ENCODE measurements around the gene GIPR.
"Not testable (repeated sequence)": the region's sequence is repeated elsewhere in the genome, so short reads cannot be mapped to it uniquely, and the experiment has no call there.

The GIPR gene

DNA sequence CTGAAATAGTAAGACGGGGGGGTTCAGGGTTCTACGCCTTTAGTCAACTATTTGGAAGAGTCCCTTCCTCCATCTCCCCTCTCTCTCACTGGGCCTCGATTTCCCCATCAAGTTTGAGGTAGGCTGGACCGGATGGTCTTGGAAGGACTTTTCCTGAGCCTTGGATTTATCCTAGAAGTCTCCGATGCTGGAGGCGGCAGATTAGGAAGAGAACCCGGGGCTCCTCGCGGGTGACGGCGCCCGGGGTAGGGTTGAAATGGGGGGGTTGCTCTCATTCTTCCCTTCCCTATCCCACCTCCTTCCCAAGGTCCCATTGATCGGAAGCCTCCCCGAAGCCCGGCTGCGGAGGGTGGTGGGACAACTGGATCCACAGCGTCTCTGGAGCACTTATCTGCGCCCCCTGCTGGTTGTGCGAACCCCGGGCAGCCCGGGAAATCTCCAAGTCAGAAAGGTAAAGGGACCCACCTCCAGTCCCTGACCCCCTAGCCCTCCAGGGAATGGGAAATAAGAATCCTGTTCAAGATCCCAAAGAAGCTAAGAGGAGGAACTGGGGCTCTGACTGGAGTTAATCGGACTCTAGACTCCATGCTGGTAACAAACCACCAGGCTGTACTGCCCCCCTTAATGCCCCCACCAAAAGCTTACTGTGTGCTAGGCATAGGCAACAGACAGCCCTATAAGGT lies 25.2 kb downstream of the GIPR start:
- peak overlapping the region; percentile 98 for H3K4me3 Mint-ChIP-seq
- peaks cover 25% of the 10 kb centered on the region for H3K4me1 Mint-ChIP-seq (ENCODE audit: low read depth)
- H3K27me3 Mint-ChIP-seq, result no peaks in the 10 kb centered on the region
- H3K36me3 Mint-ChIP-seq, result peaks cover 8% of the 10 kb centered on the region
- peak overlapping the region; percentile 99 for H3K27ac Mint-ChIP-seq
- no peaks in the 10 kb centered on the region for H3K9me3 Mint-ChIP-seq (ENCODE audit: low read depth)

DNA sequence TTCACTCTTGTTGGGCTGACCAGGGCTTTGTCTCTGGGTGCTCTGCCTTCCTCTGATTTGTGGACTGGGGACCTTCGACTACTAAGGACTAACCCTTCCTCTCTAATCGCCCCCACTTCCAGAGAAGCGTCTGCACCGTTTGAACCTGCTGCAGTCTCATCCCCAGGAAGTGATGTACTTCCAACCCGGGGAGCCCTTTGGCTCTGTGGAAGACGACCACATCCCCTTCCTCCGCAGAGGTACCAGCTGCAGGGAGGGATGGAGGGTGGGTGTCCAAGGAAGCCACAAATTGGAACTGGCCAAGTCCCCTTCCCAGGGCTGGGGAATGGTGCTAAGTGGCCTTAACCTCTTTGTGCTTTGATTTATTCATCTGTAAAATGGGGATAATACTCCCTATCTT lies 33.7 kb downstream of the GIPR start:
- Mint-ChIP-seq H3K27ac (no peak overlapping the region), H3K27me3 (no peaks in the 10 kb centered on the region), H3K36me3 (peaks cover 7% of the 10 kb centered on the region), H3K9me3 (ENCODE audit: low read depth) (no peaks in the 10 kb centered on the region), H3K4me3 (no peak overlapping the region), H3K4me1 (ENCODE audit: low read depth) (peaks cover 6% of the 10 kb centered on the region)

DNA sequence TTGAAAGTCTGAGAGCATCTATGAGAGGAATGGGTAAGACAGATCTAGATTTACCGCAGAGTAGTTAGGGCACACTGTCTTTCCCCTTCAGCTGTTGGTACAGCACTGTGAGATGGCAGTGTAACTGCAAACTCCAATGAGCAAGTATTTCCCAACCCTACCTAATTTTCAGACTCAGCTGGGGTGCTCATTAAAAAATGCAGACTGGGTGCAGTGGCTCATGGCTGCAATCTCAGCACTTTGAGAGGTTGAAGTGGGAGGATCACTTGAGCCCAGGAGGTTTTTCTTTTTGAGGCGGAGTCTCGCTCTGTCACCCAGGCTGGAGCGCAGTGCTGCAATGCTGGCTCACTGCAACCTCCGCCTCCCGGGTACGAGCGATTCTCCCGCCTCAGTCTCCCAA lies 37.1 kb downstream of the GIPR start:
- no peaks in the 10 kb centered on the region for H3K9me3 Mint-ChIP-seq (ENCODE audit: low read depth)
- H3K27ac Mint-ChIP-seq, result no peak overlapping the region
- H3K4me3 Mint-ChIP-seq, result no peak overlapping the region
- H3K27me3 Mint-ChIP-seq, result no peaks in the 10 kb centered on the region
- peaks cover 3% of the 10 kb centered on the region for H3K36me3 Mint-ChIP-seq
- H3K4me1 Mint-ChIP-seq (ENCODE audit: low read depth), result peaks cover 7% of the 10 kb centered on the region

DNA sequence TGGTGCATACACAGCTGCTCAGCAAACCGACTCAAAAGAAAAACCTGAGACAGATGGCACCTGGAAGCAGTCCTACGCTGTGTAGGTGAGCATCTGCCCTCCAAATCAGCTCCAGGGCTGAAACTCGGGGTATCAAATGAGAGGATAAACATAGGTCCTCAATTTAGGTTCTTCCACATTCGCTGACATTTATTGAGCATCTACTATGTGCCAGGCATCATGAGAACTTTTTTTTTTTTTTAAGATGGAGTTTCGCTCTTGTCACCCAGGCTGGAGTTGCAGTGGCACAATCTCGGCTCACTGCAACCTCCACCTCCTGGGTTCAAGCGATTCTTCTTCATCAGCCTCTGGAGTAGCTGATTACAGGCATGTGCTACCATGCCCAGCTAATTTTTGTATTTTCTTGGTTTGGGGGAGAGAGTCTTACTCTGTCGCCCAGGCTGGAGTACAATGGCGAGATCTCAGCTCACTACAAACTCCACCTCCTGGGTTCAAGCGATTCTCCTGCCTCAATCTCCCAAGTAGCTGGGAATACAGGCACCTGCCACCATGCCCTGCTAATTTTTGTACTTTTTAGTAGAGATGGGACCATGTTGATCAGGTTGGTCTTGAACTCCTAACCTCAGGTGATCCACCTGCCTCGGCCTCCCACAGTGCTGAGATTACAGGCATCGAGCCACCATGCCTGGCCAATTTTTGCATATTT lies 37.8 kb downstream of the GIPR start:
- peaks cover 3% of the 10 kb centered on the region for H3K36me3 Mint-ChIP-seq

DNA sequence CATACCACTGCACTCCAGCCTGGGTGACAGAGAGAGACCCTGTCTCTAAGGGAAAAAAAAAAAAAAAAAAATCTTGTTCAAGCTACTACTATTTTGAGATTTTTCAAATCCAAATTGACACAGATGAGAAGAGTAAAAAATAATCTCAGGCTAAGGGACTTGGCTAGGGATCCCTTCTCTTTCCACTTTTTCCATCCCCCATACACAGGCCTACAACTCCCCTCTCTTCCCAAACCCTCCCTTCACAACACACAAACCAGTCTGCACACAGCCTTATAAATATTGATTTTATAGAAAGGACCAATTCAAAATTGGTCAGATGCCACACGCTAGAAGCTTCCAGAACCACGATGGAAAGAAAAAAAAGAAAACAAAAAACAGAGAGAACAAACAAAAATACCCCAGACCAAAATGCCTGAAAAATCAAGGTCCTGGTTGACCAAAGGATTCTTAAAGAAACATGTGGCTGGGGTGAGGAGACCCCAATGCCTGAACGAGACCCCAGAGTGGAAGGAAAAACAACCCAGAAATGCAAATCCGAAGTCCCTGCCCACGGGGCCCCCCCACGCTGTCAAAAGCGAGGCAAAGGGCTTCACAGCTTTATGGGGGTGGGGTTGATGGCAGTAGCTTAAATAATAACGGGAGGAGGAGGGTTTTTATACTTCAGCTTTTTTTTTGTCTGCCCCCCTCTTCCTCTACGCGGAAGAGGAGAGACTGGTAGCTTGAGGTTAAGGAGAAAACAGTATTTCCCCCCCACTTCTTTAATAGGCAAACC lies 42.5 kb downstream of the GIPR start:
- Mint-ChIP-seq H3K36me3 (no peaks in the 10 kb centered on the region), H3K4me1 (ENCODE audit: low read depth) (peaks cover 26% of the 10 kb centered on the region), H3K27me3 (no peaks in the 10 kb centered on the region), H3K27ac (peak overlapping the region; percentile 69), H3K9me3 (ENCODE audit: low read depth) (no peaks in the 10 kb centered on the region), H3K4me3 (no peak overlapping the region)

More for the DNA sequence above, 37.8 kb downstream of the GIPR start:
- Mint-ChIP-seq H3K4me3 (no peak overlapping the region), H3K4me1 (ENCODE audit: low read depth) (peaks cover 13% of the 10 kb centered on the region), H3K9me3 (ENCODE audit: low read depth) (no peaks in the 10 kb centered on the region), H3K27ac (no peak overlapping the region), H3K27me3 (no peaks in the 10 kb centered on the region)

DNA sequence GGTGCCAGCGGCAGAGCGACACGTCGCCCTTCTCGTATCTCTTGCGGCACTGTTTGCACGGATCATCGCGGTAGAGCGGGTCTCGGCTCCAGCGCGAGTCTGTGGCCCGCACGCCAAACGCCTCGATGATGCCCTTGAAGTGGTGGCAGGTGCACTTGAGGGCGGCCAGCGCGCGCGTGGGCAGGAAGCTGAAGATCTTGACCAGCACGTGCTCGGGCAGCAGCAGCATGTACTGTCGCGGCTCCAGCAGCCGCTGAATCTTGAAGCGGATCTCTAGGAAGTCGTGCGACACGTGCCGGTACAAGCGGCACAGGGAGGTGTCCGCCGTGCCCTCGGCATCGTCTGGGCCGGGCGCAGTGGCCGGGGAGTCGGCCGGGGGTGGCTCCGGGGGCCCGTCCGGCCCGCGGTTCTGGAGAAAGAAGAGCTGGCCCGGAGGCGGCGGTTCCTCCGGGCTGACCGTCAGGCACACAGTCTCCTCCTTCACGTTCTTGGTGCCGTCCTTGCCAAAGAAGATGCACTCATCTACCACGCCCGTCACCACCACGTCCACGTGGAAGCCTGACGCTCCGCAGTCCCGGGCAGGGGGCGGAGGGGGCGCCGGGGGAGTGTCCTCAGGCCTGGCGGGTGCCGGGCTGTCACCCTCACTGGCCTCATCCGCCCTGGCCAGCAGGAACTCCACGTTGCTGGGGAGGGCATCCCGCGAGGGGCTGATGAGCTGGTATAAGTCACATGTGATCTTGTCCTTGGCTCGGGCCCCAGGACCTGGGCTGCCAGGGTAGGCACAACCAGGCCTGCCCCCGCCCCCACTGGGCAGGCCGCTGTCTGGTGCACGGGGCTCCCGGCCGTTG lies 44.1 kb downstream of the GIPR start:
- H3K36me3 Mint-ChIP-seq, result no peaks in the 10 kb centered on the region
- H3K4me3 Mint-ChIP-seq, result no peak overlapping the region
- peaks cover 35% of the 10 kb centered on the region for H3K4me1 Mint-ChIP-seq (ENCODE audit: low read depth)
- H3K27ac Mint-ChIP-seq, result no peak overlapping the region
- H3K27me3 Mint-ChIP-seq, result no peaks in the 10 kb centered on the region
- no peaks in the 10 kb centered on the region for H3K9me3 Mint-ChIP-seq (ENCODE audit: low read depth)

DNA sequence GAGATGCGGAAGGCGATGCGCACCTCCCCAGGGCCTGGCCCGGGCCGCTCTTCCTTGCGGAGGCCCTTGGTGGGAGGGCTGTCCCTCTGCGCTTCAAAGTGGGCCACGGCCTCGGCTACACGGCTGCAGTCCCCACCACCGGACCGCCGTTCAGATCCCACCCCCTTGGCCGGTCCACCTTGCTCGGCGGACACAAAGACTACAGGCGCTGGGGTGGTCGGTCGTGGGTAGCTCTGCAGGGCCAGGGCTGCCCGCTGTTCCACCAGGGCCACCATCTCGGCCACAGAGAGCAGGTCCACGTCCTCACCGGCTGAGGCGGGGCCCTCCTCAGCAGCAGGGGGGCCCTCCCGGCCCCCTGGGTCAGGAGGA lies 44.7 kb downstream of the GIPR start:
- Mint-ChIP-seq H3K4me1 (ENCODE audit: low read depth) (peaks cover 40% of the 10 kb centered on the region), H3K36me3 (no peaks in the 10 kb centered on the region), H3K4me3 (no peak overlapping the region), H3K27me3 (no peaks in the 10 kb centered on the region), H3K27ac (no peak overlapping the region), H3K9me3 (ENCODE audit: low read depth) (no peaks in the 10 kb centered on the region)

DNA sequence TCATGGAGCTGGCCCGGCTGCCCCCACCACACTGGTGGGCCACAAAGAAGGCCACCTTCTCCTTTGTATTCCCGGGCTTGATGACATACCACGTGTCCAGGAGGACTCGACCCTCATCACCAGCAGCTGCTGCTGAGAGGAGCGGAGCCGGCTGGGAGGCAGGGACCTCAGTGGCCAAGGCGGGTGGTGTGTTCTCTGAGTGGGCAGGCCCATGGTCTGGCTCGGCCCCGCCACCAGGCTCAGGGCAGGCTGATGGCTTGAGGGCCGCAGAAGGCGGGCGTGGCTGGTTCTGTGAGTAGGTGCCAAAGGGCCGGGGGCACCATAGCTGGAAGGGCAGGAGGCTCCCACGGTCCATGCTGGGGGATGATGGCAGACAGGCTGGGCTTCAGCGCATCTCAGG lies 45.1 kb downstream of the GIPR start:
- no peak overlapping the region for H3K4me3 Mint-ChIP-seq
- H3K9me3 Mint-ChIP-seq (ENCODE audit: low read depth), result no peaks in the 10 kb centered on the region
- H3K4me1 Mint-ChIP-seq (ENCODE audit: low read depth), result peaks cover 44% of the 10 kb centered on the region
- H3K36me3 Mint-ChIP-seq, result no peaks in the 10 kb centered on the region
- no peak overlapping the region for H3K27ac Mint-ChIP-seq
- H3K27me3 Mint-ChIP-seq, result no peaks in the 10 kb centered on the region

DNA sequence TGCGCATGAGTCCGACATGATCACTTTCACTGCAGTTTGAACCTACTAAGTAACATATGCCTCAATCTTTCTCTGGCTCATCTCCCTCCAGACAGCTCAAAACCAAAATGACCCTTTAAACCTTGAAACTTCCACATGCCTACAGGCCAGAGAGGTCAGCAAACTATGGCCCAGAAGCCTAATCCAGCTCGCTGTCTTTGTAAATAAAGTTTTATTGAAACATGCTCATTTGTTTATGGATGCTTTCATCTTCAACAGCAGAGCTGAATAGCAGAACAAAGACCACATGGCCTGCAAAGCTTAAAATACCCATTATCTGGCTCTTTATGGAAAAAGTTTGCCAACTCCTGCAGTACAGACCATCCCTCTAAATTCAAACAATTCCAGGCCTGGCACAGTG lies 47.1 kb downstream of the GIPR start:
- Mint-ChIP-seq H3K36me3 (peaks cover 4% of the 10 kb centered on the region), H3K27me3 (no peaks in the 10 kb centered on the region), H3K9me3 (ENCODE audit: low read depth) (no peaks in the 10 kb centered on the region), H3K27ac (no peak overlapping the region), H3K4me3 (peak overlapping the region; percentile 20), H3K4me1 (ENCODE audit: low read depth) (peaks cover 49% of the 10 kb centered on the region)

DNA sequence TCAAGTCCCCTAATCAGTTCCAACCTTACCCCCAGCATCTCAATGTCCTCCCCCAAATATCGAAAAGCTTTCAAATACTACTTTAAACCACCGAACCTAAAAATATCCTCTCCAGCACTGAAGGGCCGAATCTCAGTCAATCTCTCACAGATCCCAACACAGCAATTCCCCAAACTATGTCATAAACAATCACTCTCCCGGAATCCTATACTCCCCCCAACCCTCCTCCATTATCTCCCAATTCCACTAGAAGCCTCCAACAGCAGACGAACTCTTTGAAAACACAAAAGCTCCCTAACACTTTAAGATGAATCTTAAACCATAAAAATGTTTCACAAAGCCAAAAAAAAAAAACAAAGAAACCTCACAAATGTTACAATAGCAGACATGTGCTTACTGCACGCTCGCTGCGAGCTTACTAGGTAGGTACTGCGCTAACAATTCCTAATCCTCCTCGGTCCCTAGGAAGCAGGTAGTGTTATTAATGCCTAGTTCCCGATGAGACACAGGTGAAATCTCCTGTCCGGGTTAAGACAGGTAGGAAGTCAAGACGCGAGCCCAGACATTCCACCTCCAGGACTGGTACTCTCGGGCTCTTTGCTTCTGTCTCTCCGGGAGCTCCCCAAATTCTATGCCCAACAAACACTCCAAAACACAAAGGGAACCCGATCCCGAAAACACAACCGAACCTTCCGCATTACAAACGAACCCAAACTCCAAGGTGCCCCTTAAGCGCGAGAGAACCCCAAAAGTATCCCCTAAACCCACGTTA lies 48.5 kb downstream of the GIPR start:
- Mint-ChIP-seq H3K27me3 (no peaks in the 10 kb centered on the region), H3K36me3 (peaks cover 4% of the 10 kb centered on the region), H3K4me3 (peak overlapping the region; percentile 94), H3K4me1 (ENCODE audit: low read depth) (peaks cover 42% of the 10 kb centered on the region), H3K9me3 (ENCODE audit: low read depth) (no peaks in the 10 kb centered on the region), H3K27ac (peak overlapping the region; percentile 97)

DNA sequence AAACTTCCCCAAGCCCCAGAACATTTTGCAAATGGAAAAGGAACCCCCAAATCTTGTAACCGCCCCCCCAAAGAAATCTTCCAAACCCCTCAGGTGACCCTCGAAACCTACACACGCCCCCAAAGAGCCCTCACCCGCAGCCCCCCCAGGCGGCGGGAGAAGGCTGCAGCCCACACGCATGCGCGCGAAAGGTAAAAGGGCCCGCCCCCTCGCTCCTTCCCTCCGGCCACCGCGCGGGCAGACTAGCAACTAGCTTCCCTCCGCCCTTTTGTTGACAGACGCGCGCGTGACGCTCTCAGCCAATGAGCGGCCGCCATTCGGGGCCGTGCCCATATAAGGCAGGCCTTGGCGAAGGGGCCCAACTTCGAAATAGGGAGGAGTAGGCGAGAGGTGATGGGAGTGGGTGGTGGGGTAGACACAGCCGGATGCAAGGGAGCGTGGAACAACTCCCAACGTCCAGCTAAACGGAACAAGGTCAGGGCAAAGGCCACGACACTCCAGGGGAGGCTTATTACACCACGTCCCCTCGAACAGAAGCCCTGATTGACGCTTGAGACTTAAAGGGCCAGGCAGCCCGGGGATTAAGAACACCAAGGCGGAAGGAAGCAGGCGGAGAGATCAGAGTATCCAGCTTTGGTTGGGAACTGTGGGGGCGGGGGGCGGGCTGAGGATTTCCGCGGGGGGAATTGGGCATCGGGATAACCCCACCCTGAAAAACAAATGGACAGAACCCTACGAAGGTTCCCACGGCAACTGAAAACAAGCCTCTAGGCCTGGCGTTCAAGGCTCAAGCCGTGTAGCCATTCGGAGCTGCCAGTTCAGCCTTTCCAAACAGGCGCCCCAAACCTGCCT lies 49.3 kb downstream of the GIPR start:
- H3K36me3 Mint-ChIP-seq, result peaks cover 4% of the 10 kb centered on the region
- no peaks in the 10 kb centered on the region for H3K9me3 Mint-ChIP-seq (ENCODE audit: low read depth)
- H3K27me3 Mint-ChIP-seq, result no peaks in the 10 kb centered on the region
- H3K27ac Mint-ChIP-seq, result peak overlapping the region; percentile 97
- H3K4me1 Mint-ChIP-seq (ENCODE audit: low read depth), result peaks cover 42% of the 10 kb centered on the region
- H3K4me3 Mint-ChIP-seq, result peak overlapping the region; percentile 94

DNA sequence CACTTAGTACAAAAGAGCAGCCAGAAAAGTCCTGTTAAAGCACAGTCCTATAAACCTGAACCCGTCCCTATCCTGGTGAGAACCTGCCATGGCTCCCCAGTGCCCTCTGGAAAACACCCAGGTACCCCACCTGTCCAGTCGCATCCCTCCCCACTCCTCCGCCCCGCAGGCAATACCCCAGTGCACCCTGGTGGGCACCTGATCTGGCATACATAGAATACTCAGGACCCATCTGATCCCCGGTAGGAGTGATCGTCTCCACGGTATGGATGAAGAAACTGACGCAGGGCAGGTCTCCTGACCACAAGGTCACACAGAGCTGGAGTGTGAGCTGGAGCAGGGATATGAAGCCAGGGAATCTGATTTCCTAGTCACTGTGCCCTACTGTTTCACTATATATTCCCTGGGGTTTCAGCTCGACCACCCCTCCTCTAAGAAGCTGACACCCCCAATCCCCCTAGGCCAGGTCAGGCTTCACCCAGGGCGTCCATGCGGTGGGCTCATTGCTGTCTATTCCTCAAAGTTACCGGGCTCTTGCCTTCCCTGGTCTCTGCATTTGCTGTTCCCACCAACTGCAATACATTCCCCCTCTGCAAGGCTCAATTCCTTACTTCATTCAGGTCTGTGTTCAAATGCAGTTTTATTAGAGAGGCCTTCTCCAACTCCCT lies 50.1 kb downstream of the GIPR start:
- Mint-ChIP-seq H3K27me3 (no peaks in the 10 kb centered on the region), H3K27ac (peak overlapping the region; percentile 77), H3K9me3 (ENCODE audit: low read depth) (no peaks in the 10 kb centered on the region), H3K4me3 (peak overlapping the region; percentile 94), H3K4me1 (ENCODE audit: low read depth) (peaks cover 44% of the 10 kb centered on the region), H3K36me3 (peaks cover 4% of the 10 kb centered on the region)

DNA sequence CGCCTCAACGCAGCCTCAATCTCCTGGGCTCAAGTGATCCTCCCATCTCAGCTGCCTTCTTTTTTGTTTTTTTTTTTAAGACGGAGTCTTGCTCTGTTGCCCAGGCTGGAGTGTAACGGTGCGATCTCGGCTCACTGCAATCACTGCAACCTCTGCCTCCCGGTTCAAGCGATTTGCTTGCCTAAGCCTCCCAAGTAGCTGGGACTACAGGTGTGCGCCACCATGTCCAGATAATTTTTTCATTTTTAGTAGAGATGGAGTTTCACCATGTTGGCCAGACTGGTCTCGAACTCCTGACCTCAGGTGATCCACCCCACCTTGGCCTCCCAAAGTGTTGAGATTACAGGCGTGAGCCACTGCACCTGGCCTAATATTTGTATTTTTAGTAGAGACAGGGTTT lies 52.0 kb downstream of the GIPR start:
- not testable (repeated sequence) for H3K27ac Mint-ChIP-seq; H3K36me3 Mint-ChIP-seq; H3K27me3 Mint-ChIP-seq; H3K4me3 Mint-ChIP-seq; H3K9me3 Mint-ChIP-seq (ENCODE audit: low read depth)
- peaks cover 41% of the 10 kb centered on the region for H3K4me1 Mint-ChIP-seq (ENCODE audit: low read depth)
